NT2/D1 (cell line): ENCODE results near the gene CHGA.

Source experiments
- SUZ12 ChIP-seq: IDR thresholded peaks from 2 replicates; pipeline ENCODE4 v1.6.1; 2011; ENCODE audit not compliant: insufficient read length, insufficient read depth; ENCODE audit errors: extremely low read depth
- YY1 ChIP-seq: IDR thresholded peaks from 2 replicates; pipeline ENCODE4 v1.6.1; 2011; ENCODE audit not compliant: insufficient read length, insufficient read depth
- ZNF274 ChIP-seq: IDR thresholded peaks from 2 replicates; pipeline ENCODE4 v1.6.1; 2011; ENCODE audit warnings: mild to moderate bottlenecking, low read depth, low read length

DNA sequence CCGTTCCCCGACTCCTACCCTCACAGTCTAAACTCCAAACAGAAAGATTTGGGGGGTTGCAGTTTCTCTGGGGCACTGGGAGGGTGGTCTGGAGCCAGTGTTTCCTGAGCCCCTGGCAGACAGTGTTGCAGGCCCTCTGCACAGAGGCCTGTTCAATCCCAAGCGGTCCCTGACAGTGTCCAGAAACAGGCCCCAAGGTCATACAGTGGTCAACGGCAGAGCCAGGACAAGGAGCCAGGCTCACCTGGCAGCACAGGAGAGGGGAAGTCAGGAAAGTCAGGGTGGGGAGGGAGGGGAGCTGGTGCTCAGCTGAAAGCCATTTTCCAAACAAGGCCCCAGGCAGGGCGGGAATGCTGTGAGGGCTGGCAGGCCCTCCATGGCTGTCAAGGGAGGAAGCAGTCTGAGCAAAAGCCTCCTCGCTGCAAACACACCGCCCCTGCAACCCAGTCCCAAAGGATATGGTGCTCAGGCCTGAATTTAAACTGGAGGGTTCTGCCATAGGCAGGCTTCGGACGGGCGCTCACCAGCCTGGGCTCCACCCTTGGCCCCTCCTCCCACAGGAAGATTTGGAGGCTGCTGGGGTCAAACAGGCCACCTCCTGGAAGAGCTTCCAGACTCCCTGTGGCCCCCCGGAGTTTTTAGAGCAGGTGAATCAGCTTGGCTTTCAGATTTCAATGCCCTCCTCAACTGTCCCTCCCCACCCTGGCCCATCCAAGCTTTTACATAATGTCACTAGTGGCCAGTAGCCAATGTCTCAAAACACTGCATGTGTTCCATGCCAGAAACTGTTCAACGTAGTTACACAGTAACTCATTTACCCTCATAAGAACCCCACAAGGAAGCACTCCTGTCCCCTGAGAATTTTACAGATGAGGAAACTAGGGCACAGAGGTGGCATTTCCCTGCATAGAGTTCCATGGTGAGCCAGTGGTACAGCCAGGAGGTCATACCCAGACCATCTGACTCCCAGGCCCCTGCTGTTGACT is 41.5 kb downstream of the CHGA start:
- TF ChIP-seq SUZ12 (no peak), YY1 (no peak), ZNF274 (no peak)
